Measurements from ENCODE around the gene KCNJ1.

KCNJ1 gene

GRCh38 chr11:128800871-128801417 lies 66.2 kb downstream of the KCNJ1 start:
- TF ChIP-seq CTCF (IDR thresholded peaks at IDR 0.05; ENCODE audit: low read depth, low read length), result no peak

GRCh38 chr11:128796270-128796669 lies 70.8 kb downstream of the KCNJ1 start:
- TF ChIP-seq CTCF (IDR thresholded peaks at IDR 0.05; ENCODE audit: low read depth, low read length), result no peak
- DNase-seq (ENCODE audit: extremely low read depth, low read depth), result no peak

More at GRCh38 chr11:128800871-128801417, 66.2 kb downstream of the KCNJ1 start:
- DNase-seq (ENCODE audit: extremely low read depth, low read depth), result no peak

GRCh38 chr11:128790196-128790595 lies 76.9 kb downstream of the KCNJ1 start:
- DNase-seq (ENCODE audit: extremely low read depth, low read depth), result no peak
- TF ChIP-seq CTCF (IDR thresholded peaks at IDR 0.05; ENCODE audit: low read depth, low read length), result no peak

- DNase-seq (ENCODE audit: extremely low read depth, low read depth), result no peak
- no peak for TF ChIP-seq CTCF (IDR thresholded peaks at IDR 0.05; ENCODE audit: low read depth, low read length)
Observed at GRCh38 chr11:128789497-128790150, 77.5 kb downstream of the KCNJ1 start.

Data from AG09319 (cell line).